SK-N-SH (cell line): Measurements from ENCODE around the gene NRIP2. TPM values are rescaled to one million over a fixed set of nuclear protein-coding genes. Genes with fewer than 3 reads are reported as not detected.

Experiments
- CTCF ChIA-PET: fragments of 300-600, 350-600 bp; formaldehyde crosslinking; extraction: SDS; loops from one replicate; lab custom pipeline; 2021; lab: Yijun Ruan, JAX
- POLR2A ChIA-PET: fragments of 350-600 bp; sonication (Branson Sonifier 250); formaldehyde crosslinking; extraction: SDS; loops from one replicate; lab custom pipeline; 2020; ENCODE audit warnings: antibody characterized with exemption, inconsistent platforms; lab: Yijun Ruan, JAX
- DNase-seq: peaks from one replicate; pipeline ENCODE4 v3.0.0; 2012
- H2AFZ ChIP-seq: fragments of 200-600 bp; sonication (generic); 2 replicates; pipeline ENCODE4 v1.8.1; 2016; ENCODE audit warnings: antibody characterized with exemption, mild to moderate bottlenecking, low read depth
- H3F3A ChIP-seq: fragments of 200-600 bp; sonication (generic); replicated peaks from 2 replicates; pipeline ENCODE3; 2016; ENCODE audit warnings: antibody characterized with exemption, mild to moderate bottlenecking; ENCODE audit not compliant: insufficient read depth
- H3K27ac ChIP-seq, 2 experiments: fragments of 200-500 bp in 1 of 2; fragments of 200-600 bp in 1 of 2; sonication (Bioruptor generic) in 1 of 2; sonication (generic), shearing (Covaris generic) in 1 of 2; 2 replicates each; pipeline versions ENCODE4 v1.5.1 to v1.6.1; 2014 to 2016; ENCODE audit warnings: low read depth in 2 of 2, inconsistent platforms in 1 of 2, low read length in 1 of 2, mild to moderate bottlenecking in 1 of 2, mixed read lengths in 1 of 2
- H3K27me3 ChIP-seq: fragments of 200-600 bp; sonication (generic), shearing (Covaris generic); 2 replicates; pipeline ENCODE4 v1.6.1; 2016; ENCODE audit warnings: mixed run types; ENCODE audit not compliant: insufficient read depth
- H3K36me3 ChIP-seq, 2 experiments: fragments of 200-500 bp in 1 of 2; fragments of 200-600 bp in 1 of 2; sonication (Bioruptor generic) in 1 of 2; sonication (generic) in 1 of 2; replicated peaks in 1 of 2; 2 replicates each; pipeline versions ENCODE3 to v1.5.1; 2014 to 2016; ENCODE audit warnings: low read length in 1 of 2, mild to moderate bottlenecking in 1 of 2; ENCODE audit not compliant: insufficient read depth in 2 of 2, control insufficient read depth in 1 of 2
- H3K4me1 ChIP-seq, 2 experiments: fragments of 200-500 bp in 1 of 2; fragments of 200-600 bp in 1 of 2; sonication (Bioruptor generic) in 1 of 2; sonication (generic), shearing (Covaris generic) in 1 of 2; 2 replicates each; pipeline versions ENCODE4 v1.5.1 to v1.6.1; 2014 to 2016; ENCODE audit warnings: low read depth in 1 of 2, low read length in 1 of 2, mixed run types in 1 of 2; ENCODE audit not compliant: insufficient read depth in 2 of 2, control insufficient read depth in 1 of 2
- H3K4me2 ChIP-seq: fragments of 200-600 bp; sonication (generic), shearing (Covaris generic); 2 replicates; pipeline ENCODE4 v1.6.1; 2017; ENCODE audit warnings: mixed run types
- H3K4me3 ChIP-seq, 2 experiments: fragments of 200-500 bp in 1 of 2; fragments of 200-600 bp in 1 of 2; sonication (Bioruptor generic) in 1 of 2; sonication (generic), shearing (Covaris generic) in 1 of 2; 2 replicates each; pipeline versions ENCODE4 v1.5.1 to v1.8.1; 2014 to 2016; ENCODE audit warnings: low read depth in 2 of 2, inconsistent platforms in 1 of 2, low read length in 1 of 2, mild to moderate bottlenecking in 1 of 2, mixed read lengths in 1 of 2, moderate library complexity in 1 of 2
- H3K79me2 ChIP-seq: fragments of 200-600 bp; sonication (generic); 2 replicates; pipeline ENCODE4 v1.8.1; 2017; ENCODE audit warnings: mild to moderate bottlenecking; ENCODE audit not compliant: insufficient read depth
- H3K9ac ChIP-seq: fragments of 200-600 bp; sonication (generic); 2 replicates; pipeline ENCODE4 v1.6.1; 2017; ENCODE audit warnings: mixed run types
- H3K9me2 ChIP-seq: fragments of 200-600 bp; sonication (generic); 2 replicates; pipeline ENCODE4 v1.6.1; 2017; ENCODE audit warnings: mixed run types
- H3K9me3 ChIP-seq: fragments of 200-600 bp; sonication (generic); 2 replicates; pipeline ENCODE4 v1.6.1; 2017; ENCODE audit warnings: mixed run types, mild to moderate bottlenecking, moderate library complexity
- H4K20me1 ChIP-seq: fragments of 200-600 bp; sonication (generic); 2 replicates; pipeline ENCODE4 v1.6.1; 2017; ENCODE audit warnings: mild to moderate bottlenecking, mixed run types; ENCODE audit not compliant: insufficient read depth
- EP300 ChIP-seq, 2 experiments: IDR thresholded peaks; 2 replicates each; pipeline versions ENCODE4 v1.4.0 to v1.6.1; 2012; ENCODE audit warnings: borderline replicate concordance in 1 of 2, low read depth in 1 of 2, low read length in 1 of 2
- EZH2phosphoT487 ChIP-seq: fragments of 200-600 bp; sonication (generic); IDR thresholded peaks from 2 replicates; pipeline ENCODE4 v1.6.1; 2017; ENCODE audit warnings: low read depth, mixed run types, mild to moderate bottlenecking, antibody characterized with exemption, moderate library complexity, borderline replicate concordance
- FOSL2 ChIP-seq: IDR thresholded peaks from 2 replicates; pipeline ENCODE4 v1.4.0; 2012; ENCODE audit warnings: low read depth, mild to moderate bottlenecking, moderate library complexity, borderline replicate concordance
- IRF3 ChIP-seq: fragments of 150-350 bp; IDR thresholded peaks from 2 replicates; pipeline ENCODE4 v1.6.1; 2016; ENCODE audit warnings: mild to moderate bottlenecking, low read depth, low read length
- JUND ChIP-seq: IDR thresholded peaks from 2 replicates; pipeline ENCODE4 v1.4.0; 2012
- MEF2A ChIP-seq: IDR thresholded peaks from 2 replicates; pipeline ENCODE4 v1.4.0; 2012; ENCODE audit warnings: low read depth, borderline replicate concordance
- NRF1 ChIP-seq: IDR thresholded peaks from 2 replicates; pipeline ENCODE4 v1.6.1; 2012; ENCODE audit warnings: low read depth, mild to moderate bottlenecking, low read length
- SIN3A ChIP-seq: IDR thresholded peaks from 2 replicates; pipeline ENCODE4 v1.6.1; 2012; ENCODE audit warnings: low read depth, mild to moderate bottlenecking, low read length, moderate library complexity, borderline replicate concordance
- TCF12 ChIP-seq: IDR thresholded peaks from 2 replicates; pipeline ENCODE4 v1.4.0; 2012
- TEAD4 ChIP-seq: IDR thresholded peaks from 2 replicates; pipeline ENCODE4 v1.4.0; 2012; ENCODE audit warnings: mild to moderate bottlenecking, borderline replicate concordance; ENCODE audit not compliant: insufficient read depth
- USF1 ChIP-seq: IDR thresholded peaks from 2 replicates; pipeline ENCODE4 v1.4.0; 2012; ENCODE audit warnings: low read depth, borderline replicate concordance
- ZBTB33 ChIP-seq: IDR thresholded peaks from 2 replicates; pipeline ENCODE4 v1.4.0; 2012; ENCODE audit warnings: low read depth, borderline replicate concordance
- WGBS: methylation state at CpG from one replicate; pipeline ENCODE4 v1.1.6; 2017; ENCODE audit warnings: low lambda C conversion rate; 5-methylcytosine and 5-hydroxymethylcytosine counted together
- polyA plus RNA-seq, 3 experiments: library from polyadenylated mRNA; depleted of rRNA; stranded (reverse); fragments of >200 nt; gene quantifications; 2 replicates each; pipeline ENCODE4 v1.2.3, GENCODE V29; 2012

The NRIP2 gene
- polyA plus RNA-seq, 1 of the 3 experiments (the other 2 are of a cell fraction): not detected

GRCh38 chr12:2832550-2833127 lies 2.2 kb downstream of the NRIP2 start:
- Histone ChIP-seq H2AFZ (no peak overlapping the region), H3F3A (no peaks in the 10 kb centered on the region), H3K9me3 (no peaks in the 10 kb centered on the region), H3K9me2 (no peaks in the 10 kb centered on the region), H3K4me2 (no peak overlapping the region), H3K79me2 (no peaks in the 10 kb centered on the region), H3K27me3 (no peaks in the 10 kb centered on the region), H3K4me1 (peaks cover 4 to 15% of the 10 kb centered on the region in 2 experiments; a peak in 3 of 4 replicates), H3K9ac (no peak overlapping the region), H3K27ac (no peak overlapping the region), H3K4me3 (no peak overlapping the region), H4K20me1 (no peaks in the 10 kb centered on the region), H3K36me3 (peaks cover 0 to 5% of the 10 kb centered on the region in 2 experiments)
- TF ChIP-seq JUND (no peak), MEF2A (no peak), EZH2phosphoT487 (no peak), IRF3 (no peak), SIN3A (no peak), USF1 (no peak), TEAD4 (no peak), EP300 (IDR thresholded peaks at IDR 0.05; ENCODE audit: borderline replicate concordance in 1 of 2, low read depth in 1 of 2, low read length in 1 of 2) (no peak), ZBTB33 (no peak)
- ChIA-PET POLR2A (no interaction called here), CTCF (interaction anchor here (1.1 to 3.5 kb wide), 2 partner anchors 21 to 112 kb away, joined by 4 to 15 read pairs; no protein-coding TSS in a partner anchor)
- no peak for DNase-seq
- WGBS: 78% methylated on average over 3 of the region's 6 CpGs

- WGBS: 93% methylated on average over 6 of the region's 6 CpGs
Measured at GRCh38 chr12:2829275-2829674, 5.6 kb downstream of the NRIP2 start.

More at GRCh38 chr12:2829275-2829674, 5.6 kb downstream of the NRIP2 start:
- no peaks in the 10 kb centered on the region for H3K79me2 ChIP-seq
- H3K4me2 ChIP-seq: no peak overlapping the region
- ChIA-PET POLR2A (no interaction called here), CTCF (no interaction called here)
- no peak overlapping the region for H2AFZ ChIP-seq
- H3F3A ChIP-seq: no peaks in the 10 kb centered on the region
- H3K4me3 ChIP-seq: no peak overlapping the region
- no peaks in the 10 kb centered on the region; a peak in 2 of 4 replicates for H3K4me1 ChIP-seq
- H3K36me3 ChIP-seq: peaks cover 12 to 31% of the 10 kb centered on the region in 2 experiments
- H3K9ac ChIP-seq: no peak overlapping the region
- H3K27ac ChIP-seq: no peak overlapping the region
- no peaks in the 10 kb centered on the region for H4K20me1 ChIP-seq
- TF ChIP-seq ZBTB33 (no peak), TCF12 (no peak), MEF2A (no peak), NRF1 (no peak), FOSL2 (no peak)
- no peak for DNase-seq
- no peaks in the 10 kb centered on the region for H3K9me3 ChIP-seq
- no peaks in the 10 kb centered on the region for H3K27me3 ChIP-seq
- H3K9me2 ChIP-seq: no peaks in the 10 kb centered on the region
